ENCODE results near the gene LRRFIP1.
"Not testable (repeated sequence)": the region's sequence is repeated elsewhere in the genome, so short reads cannot be mapped to it uniquely, and the experiment has no call there.

LRRFIP1 gene

DNA sequence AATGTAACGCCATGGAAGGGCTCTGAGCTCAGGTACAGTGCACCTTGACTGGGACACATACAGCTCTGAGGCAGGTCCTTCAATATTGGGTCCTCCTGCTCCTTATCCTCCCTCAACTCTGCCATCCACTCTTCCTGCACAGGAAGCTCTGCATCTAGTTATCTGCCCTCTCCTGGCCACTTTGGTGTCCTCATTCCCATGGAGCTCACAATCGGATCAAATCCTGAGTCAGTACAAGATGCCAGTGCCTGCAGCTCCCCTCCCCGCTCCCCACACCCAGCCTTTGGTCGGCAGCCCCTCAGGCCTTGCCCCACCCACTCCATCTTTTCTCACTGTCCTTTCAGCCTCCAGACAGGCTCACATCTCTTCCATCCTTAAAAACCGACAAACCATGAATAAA is 58.0 kb downstream of the LRRFIP1 start:
- DNase-seq (ENCODE audit: low spot score), result no peak

DNA sequence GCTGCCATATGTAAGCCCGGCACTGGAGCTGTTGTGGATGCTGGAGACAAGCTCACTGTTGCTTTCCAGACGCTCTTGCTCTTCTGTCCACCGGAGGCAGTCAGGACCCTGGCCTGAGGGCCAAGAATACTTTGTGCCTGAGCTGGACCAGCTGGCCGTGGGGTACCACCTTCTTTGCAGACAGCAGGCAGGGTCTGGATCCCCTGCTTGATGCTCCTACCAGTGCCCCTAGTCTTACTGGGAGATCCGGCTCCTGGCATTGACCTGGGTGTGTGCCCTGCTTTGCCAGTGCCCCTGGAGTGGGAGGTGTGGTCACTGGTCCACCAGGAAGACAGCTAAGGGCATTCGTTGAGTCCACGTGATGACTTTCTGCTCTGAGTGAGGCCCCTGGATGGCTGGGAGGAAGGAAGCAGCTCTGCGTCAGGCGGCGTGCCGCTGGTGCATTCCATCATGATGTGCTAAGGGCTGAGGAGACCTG is 59.3 kb downstream of the LRRFIP1 start:
- no peak for DNase-seq (ENCODE audit: low spot score)

DNA sequence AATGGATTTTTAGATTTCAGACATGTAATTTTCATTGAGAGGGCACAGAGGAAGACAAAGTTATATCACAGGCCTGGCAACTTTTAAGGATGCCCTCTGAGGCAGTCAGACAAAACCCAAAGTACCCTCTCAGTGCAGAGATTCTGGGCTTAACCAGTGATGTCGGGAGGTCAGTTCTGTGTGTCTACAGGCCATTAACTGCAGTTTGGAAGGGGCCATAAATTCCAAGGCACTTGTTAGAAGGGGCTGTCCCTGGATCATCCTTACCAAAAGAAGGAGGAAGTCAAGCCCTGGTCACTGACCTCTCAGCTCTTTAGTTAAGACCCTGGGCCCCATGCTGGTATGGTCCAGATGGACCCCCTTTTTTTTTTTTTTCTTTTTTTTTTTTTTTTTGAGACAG is 60.7 kb downstream of the LRRFIP1 start:
- DNase-seq (ENCODE audit: low spot score), result no peak

DNA sequence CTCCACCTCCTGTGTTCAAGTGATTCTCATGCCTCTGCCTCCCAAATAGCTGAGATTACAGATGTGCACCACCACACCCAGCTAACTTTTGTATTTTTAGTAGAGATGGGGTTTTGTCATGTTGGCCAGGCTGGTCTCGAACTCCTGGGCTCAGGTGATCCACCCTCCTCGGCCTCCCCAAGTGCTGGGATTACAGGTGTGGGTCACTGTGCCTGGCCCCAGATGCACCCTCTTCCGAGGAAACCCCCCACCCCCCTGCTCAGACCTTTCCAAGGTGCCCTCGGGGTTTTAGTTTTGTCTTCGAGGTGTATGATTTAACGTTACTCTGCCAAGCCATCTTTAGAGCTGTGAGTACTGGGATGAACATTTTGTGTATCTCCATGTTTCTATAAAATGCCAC is 61.2 kb downstream of the LRRFIP1 start:
- DNase-seq (ENCODE audit: low spot score), result not testable (repeated sequence)

DNA sequence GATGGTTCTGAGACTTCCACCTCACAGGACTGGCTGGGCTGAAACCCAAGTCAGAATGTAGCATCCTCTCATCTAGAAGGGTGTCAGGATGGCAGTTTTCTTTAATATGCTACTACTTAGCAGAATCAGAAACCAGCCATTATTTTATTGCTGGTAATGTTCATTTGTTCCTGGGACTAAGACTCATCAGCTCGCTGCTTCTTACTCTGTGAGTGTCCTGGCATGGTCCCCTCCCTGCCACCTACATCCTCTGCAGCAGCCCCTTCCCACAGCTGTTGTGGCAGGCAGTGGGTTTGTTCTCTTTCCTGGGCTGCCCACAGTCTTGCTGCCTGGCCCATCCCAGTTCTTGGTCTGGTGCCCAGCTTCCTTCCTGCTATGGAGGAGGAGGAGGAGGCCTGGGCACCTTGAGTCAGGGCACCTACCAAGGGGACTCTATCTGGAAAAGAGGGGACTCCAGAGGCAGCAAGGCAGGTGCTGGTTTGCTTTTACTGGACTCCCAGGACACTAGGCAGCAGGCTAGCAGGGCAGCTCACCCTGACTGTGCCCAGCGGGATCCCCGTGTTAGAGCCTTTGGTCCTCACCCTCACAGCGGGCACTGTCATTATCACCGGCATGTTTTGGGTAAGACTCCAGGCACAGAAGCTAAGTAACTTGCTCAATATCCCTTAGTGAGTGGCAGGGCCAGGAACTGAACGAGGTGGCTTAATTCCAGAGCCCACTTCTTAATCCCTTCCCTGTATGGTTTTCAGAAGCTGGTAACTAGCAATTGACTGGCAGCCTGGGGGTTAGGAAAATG is 62.1 kb downstream of the LRRFIP1 start:
- DNase-seq (ENCODE audit: low spot score), result no peak

DNA sequence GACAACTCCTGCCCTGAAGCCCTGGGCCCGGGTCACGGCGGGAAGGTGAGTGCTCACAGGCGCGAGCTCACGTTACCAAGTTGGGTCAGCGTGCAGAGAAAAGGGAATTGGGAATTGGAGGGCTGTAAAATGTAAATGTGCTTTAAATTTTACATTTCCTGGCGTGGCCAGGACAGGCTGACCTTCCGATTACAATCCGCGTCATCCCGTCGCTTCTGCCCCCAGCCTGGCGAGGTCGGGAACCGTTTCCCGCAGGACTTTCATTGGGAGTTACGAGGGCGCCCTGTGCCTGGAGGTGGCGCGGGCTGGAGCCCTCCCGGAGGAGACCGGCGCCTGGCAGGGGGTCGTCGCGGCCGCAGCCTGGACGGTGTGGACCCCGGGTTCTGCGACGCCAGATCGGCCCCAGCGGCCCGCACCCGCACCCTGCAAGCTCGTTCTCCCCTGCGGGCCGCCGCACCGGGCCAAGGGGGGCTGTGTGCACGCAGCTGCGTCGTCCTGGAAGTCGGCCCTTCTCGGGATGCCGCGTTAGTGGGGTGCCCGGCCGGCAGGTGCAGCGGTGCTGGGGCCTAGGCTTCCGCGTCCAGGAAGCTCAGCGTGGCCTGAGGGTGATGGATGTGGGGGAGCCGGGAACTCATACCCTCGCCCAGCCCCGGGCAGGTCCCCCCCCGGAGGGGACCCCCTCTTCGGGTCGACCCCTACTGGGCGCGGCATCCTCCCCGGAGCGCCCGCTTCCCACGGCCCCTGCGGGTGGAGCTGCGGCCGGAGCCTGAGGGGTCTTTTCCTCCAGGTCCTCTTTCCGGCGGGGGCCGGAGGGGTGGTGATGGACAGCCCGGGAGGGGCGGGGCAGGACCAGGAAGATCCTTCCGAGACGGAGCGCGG is 63.9 kb downstream of the LRRFIP1 start:
- no peak for DNase-seq (ENCODE audit: low spot score)

DNA sequence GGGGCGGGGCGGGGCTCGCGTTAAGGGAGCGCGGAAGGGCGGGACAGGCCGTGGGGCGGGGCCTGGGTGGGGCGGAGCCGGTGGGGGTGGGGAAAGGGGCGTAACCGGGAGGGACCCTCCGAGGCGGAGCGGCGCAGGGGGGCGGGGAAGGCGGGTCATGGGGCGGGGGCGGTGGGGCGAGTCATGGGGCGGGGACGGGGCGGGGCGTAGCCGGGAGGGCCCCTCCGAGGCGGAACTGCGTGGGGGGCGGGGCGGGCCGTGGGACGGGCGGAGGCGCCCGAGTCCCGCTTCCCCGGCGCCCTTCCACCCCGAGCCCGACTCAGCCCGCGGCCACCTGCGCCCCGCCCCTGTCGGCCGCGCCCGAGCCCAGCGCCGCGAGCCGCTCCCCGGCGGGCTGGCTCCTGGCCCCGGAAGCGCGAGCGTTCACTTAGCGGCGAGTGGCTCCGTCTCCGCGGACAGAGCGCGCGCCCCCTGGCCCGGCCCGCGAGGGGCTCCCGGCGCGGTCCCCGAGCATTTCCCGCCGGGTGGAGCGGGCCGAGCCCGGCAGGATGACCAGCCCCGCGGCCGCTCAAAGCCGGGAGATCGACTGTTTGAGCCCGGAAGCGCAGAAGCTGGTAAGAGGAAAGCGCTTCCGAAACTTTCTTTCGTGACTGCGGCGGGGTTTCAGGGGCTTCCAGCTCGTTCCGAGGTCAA is 64.7 kb downstream of the LRRFIP1 start:
- peak; percentile 92 for DNase-seq (ENCODE audit: low spot score)

DNA sequence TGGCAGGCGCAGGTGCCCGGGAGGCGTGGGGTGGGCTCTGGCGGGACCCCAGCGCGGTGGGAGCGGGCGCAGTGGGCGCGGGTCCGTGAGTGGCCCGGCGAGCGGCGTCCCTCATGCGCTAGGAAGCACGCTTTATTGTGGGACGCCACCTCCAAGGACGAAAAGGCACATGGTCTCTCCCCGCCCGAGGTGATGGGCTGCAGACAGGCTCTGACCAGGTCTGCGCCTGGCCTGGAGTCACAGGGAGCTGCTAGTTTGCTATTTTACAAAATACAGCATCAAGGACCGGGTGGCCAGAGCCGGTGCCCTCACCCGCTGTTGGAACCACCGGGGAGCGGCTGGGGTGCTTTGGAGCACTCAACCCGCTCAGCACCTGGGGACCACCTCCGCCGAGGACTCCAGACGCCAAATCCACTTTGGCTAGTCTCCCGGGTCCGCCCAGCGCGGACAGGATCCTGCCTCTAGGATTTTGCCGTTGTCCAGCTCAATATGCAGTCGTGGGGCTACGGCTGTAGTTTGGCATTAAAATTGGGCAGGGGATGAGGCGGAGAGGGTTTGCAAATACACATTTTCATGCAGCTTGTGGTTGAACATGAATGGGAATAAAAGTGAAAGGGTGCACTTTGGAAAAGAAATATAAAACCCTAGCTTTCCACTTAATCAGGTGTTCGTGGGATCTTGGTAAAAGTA is 65.4 kb downstream of the LRRFIP1 start:
- no peak for DNase-seq (ENCODE audit: low spot score)

DNA sequence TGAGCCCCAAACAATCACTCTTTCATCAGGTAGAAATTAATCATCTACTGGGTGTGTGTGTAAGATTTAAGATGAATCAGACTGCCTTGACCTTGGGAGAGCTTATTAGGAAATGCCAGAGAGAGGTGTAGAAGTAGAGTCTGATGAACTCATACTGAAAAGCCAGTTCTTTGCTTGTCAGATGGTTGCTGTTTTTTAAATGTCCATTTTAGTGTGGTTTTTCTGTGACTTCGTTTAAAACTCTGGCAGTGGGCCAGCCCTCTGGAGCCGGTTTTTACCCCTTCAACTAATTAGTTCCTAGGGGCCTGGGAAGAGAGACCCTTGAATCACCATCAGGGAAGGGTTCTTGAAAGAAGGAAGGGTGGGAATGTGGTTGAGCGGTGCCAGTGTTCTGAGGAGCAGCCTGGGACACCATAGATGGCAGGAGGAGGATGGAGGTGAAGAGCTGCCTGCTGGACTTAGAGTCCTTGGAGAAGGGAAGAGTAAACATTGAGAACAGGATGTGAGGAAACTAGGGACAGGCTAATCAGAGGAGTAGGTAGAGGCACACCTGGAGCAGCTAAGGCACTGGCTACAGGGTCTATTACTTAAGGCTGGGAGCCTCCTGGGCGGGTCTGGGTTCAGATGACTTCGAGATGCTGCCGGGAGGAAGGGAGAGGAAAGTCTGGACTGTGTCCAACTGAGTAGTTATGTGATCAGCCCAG is 66.1 kb downstream of the LRRFIP1 start:
- DNase-seq (ENCODE audit: low spot score), result no peak

DNA sequence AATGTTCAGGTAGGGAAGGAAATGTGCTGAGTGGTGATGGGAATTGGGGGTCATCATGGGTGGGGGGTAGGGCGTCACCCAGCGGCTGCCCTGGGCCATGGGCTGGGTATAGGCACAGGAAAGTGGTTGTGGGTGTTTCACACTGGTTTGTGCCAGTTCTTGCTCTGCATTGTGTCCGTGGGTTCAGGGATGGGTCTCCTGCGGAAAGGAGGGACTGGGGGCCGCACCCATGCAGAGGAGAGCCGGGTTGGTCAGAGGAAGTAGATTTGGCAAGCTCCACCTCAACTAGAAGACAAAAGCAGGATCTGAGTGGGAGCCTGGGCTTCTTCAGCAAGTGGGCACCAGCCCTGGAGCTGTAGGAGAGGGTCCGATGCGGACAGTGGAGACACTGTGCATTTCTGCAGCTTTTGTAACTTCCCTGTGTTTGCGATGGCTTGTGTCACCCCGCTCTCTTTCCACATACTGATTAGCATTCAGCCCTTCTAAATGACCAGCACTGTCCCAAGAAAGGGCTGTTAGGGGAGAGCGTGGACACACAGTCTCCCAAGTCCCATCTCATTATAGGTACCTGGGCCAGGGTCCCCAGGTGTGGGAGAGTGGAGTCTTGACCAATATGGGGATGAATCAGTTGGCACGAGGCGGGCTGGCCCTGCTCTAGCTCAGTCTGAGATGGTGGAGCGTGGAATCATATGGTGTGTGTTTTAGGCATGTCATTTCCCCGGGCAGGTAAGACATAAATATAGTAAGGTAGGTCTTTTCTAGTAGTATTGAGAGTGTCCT is 67.2 kb downstream of the LRRFIP1 start:
- no peak for DNase-seq (ENCODE audit: low spot score)

DNA sequence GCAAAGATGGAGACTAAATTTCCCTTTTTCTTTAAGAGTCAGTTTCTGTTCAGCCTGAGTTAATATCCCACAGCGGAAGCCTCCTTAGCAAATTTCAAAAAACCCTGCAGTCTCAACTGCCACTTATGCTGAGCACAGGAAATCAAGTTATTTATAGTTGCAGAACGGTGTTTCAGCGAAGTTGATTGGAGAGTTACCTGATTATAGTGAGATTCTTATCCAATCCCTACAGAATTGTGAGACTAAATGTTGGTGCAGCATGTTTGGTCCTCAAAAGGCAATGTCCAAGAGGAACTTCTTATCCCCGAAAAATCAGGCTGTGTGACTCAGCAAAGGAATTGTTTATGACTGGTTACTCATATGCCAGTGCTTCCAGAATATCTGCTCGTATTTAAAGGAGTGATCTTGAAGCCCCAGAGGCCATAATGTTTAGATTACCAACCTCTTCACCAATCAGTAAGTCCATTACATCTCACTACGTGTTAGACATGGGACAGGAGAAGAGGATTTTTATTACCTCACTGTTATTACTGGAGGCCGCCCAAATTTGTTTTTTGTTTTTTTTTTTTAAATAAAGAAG is 67.9 kb downstream of the LRRFIP1 start:
- DNase-seq (ENCODE audit: low spot score), result no peak

DNA sequence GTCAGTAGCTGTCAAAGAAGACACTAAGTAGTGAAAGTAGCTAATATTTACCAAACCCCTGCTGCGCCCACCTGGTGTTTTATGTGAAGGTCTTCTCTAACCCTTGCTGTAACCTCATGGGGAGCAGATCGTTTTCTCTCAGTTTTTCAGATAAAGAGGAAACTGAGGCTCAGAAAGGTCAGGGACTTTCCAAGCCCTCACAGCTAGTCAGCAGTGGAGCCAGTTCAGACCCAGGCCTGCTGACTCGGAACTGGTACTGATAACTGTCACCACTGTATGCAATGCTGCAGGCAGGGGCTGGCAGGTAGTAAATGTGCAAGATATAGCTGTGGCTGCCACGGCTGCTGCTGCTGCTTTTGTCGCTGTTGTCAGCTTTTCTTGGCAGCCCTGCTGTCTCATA is 69.1 kb downstream of the LRRFIP1 start:
- DNase-seq (ENCODE audit: low spot score), result no peak

DNA sequence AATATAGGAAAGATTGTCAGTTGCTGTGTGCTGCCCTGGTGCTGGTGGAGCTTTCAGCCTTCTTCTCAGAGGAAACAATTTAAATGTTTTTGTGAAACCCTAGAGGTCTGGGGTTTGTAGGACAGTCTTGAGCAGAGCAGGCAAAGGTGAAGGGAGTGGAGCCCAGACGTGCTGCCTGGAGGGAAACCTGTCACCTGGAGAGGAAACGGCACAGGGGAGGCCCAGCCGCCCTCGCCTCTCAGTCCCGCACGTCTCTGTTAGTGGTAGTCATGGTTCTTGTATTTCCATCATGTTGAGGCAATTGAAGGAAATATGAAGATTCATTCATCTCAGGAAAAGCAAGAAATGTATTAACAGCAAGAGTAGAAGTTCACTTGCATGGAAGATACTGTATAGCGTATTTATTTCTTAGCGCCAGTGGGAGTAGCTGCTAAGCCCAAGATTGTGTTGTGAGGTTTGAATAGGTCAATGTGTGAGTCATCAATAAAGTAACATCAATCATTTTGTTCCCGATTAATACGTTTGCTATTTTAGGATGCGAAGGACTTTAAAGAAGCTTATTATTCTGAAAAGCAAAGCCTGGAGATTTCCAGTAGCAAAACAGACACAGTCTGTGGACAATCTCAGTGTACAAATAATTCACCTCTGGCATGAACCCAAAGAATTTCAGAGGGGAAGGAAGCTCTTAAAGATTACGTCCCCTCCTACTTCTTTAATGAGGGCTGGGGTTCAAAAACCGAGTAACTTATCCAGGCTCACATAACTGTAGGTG is 70.4 kb downstream of the LRRFIP1 start:
- DNase-seq (ENCODE audit: low spot score), result no peak

DNA sequence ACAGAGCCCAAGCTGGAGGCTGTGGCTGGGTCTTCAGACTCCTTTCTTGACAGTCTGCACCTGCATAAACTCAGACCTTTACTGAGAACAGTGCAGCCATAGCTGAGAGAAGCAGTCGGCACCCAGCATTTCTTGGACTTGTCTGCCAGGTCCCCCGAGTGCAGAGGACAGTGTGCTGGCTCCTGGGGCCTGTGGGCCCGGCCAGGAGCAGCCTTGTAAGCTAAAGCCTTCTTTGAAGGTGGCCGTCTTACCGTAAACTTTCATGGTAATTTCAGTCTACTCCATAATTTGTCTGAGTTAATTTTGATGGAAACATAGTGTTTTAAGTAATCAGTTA is 70.9 kb downstream of the LRRFIP1 start:
- DNase-seq (ENCODE audit: low spot score), result no peak

DNA sequence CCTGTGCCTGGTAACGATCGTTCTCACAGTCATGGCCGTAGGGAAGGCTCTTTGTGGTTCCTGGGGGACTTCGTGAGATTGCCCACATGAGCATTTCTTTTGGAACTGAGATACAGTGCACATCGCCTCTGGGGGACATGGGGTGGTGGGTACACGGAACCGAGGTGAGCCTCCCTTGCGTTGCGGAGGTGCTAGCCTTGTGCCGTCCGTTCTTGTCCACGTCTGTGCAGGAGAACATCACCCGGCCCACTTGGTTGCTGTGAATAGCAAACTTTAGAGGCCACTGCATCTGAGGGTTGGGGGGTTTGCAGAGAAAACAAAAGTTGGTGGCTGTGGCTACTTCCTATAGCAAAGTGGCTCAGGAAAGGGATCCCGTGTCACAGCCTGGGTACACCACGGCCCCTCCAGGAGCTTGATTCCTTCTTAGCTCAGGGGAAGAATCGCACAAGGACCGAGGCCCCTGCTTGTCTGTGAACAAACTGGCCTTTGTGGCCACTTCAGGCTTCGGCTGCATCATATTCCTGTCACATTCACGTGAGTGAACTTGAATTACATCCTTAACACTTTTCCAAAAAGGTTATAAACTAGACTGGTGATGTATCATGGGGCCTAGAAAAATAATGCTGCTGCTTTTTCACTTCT is 72.6 kb downstream of the LRRFIP1 start:
- no peak for DNase-seq (ENCODE audit: low spot score)

DNA sequence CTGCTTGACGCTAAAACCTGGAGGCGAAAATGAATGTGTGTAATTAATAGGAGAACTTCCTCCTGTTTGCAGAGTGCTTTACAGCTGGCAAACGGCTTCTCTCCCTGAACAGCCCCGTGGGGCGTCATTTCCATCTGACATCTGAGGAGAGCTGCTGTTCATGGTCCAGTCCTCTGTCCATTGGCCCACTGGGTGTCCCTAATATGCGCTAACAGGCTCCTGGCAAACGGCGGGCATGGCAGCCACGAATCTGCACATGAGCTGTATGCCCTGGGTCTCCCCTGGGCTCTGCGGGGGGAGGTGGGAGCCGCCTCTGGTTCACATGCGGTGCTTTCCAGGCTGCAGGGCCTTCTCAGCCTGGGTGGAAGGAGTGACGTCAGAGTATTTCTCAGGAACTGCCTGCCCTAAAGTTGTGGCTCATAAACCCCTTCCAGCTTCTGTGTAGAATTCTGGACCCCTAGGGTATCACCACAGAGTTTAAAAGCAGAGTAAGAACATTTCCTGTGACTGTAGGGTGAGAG is 73.2 kb downstream of the LRRFIP1 start:
- no peak for DNase-seq (ENCODE audit: low spot score)

DNA sequence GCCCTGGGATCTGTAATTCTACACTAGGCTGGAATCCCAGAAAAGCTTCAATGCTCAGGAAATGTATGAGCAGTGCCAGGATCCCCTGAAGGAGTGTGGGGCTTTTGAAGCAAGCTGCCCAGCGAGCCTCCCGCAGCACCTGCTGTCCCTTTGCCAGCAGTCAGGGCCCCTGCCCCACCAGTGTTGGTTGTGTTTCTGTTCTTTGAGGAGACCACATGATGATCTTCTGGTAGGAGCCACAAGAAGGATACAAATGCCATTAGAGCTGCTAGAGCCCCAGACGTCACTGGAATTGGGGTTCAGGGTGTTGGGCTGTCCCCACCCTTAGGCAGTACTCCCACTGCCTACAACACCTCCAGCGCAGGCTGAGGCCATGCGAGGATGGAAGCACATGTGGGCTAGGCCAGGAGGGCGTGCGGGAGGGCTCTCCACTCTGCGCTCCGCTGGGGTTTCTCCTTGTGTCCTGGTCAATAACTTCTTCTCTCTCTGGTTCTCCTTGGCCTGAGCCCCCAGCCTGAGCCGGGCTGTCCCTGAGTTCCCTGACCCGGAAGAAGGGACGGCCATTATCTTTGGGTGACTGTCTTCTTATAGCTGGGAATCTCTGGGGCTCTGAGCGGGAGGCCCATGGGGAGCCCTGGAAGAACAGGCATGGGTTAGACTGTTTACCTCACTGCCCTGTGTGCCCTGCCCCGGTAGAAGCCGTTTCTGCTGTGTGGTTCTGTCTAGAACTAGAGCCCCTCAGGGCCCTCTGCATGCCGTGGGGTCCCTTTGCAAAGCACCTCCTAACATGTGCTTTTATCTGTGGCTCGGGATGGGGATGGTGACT is 73.9 kb downstream of the LRRFIP1 start:
- no peak for DNase-seq (ENCODE audit: low spot score)

DNA sequence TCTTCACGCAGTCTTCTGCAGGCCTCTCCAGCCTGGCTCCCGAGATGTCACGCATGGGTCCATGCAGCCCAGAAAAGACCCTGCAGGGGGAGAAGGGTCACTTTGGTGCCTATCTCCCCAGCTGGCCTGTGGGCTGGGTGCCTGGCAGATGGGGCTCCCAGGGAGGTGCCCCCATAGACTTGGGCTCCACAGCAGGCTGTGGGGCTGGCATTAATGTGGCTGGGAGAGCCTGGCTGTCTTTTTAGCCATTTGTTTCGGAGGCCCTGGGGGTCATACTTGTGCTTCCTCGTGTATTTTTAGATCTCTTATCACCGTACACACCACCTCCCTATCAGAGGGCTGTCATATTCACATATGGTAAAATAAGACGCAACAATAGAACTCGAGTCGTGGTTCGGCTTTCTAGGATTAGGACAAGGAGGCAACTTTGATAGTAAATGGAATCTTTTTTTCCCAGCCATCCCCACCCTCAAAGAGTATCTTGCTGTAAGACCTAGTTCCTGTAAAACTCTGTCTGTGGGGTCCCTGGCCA is 74.5 kb downstream of the LRRFIP1 start:
- DNase-seq (ENCODE audit: low spot score), result no peak

Measured in Ammon's horn (tissue), 1 donor.